WTC11 (cell line): ENCODE measurements around the gene TCF12. TPM values are rescaled to one million over a fixed set of nuclear protein-coding genes. Genes with fewer than 3 reads are reported as not detected.
A peak's percentile ranks its signal among the peaks of the same experiment; 100 is the strongest.

Experiments
- ATAC-seq: fragments of 200-7000 bp; cut with Tn5 transposase; 2 replicates; pipeline ENCODE4 v1.10.0; 2021; ENCODE audit warnings: mild to moderate bottlenecking, moderate library complexity
- CTCF ChIA-PET: fragments of 300-600 bp; sonication (Branson Sonifier 250); formaldehyde crosslinking; loops from one replicate; lab custom pipeline; 2021; ENCODE audit warnings: antibody characterized with exemption; lab: Charles Lee
- POLR2A ChIA-PET: fragments of 350-600 bp; sonication (Branson Sonifier 250); formaldehyde crosslinking; loops from one replicate; lab custom pipeline; 2021; ENCODE audit warnings: antibody characterized with exemption; lab: Charles Lee
- DNase-seq: peaks from one replicate; pipeline ENCODE4 v3.0.0; 2021; ENCODE audit warnings: low spot score
- H3K27ac Mint-ChIP-seq: 2 replicates; pipeline ENCODE4 v1.8.0; 2021; ENCODE audit warnings: mixed read lengths
- H3K27me3 Mint-ChIP-seq: 2 replicates; pipeline ENCODE4 v1.8.0; 2021; ENCODE audit warnings: low read depth, mild to moderate bottlenecking, moderate library complexity, mixed read lengths
- H3K36me3 Mint-ChIP-seq: 2 replicates; pipeline ENCODE4 v1.8.0; 2021; ENCODE audit warnings: mixed read lengths
- H3K4me1 Mint-ChIP-seq: 2 replicates; pipeline ENCODE4 v1.8.0; 2022; ENCODE audit warnings: mixed read lengths
- H3K4me3 Mint-ChIP-seq: 2 replicates; pipeline ENCODE4 v1.8.0; 2021; ENCODE audit warnings: mild to moderate bottlenecking, moderate library complexity, mixed read lengths
- H3K9me3 Mint-ChIP-seq: 2 replicates; pipeline ENCODE4 v1.8.0; 2021; ENCODE audit warnings: mixed read lengths
- CREB1 ChIP-seq: sonication (generic); formaldehyde crosslinking; IDR thresholded peaks from 2 replicates; pipeline ENCODE4 v1.8.0; 2023; ENCODE audit warnings: mild to moderate bottlenecking, missing genetic modification reagents
- FOXK1 ChIP-seq: sonication (generic); formaldehyde crosslinking; IDR thresholded peaks from 2 replicates; pipeline ENCODE4 v1.8.0; 2022; ENCODE audit warnings: mild to moderate bottlenecking, moderate library complexity, missing genetic modification reagents
- GABPB1 ChIP-seq: sonication (generic); formaldehyde crosslinking; IDR thresholded peaks from 2 replicates; pipeline ENCODE4 v1.8.1; 2023; ENCODE audit warnings: mild to moderate bottlenecking, missing genetic modification reagents
- JUN ChIP-seq: sonication (generic); formaldehyde crosslinking; IDR thresholded peaks from 2 replicates; pipeline ENCODE4 v1.8.0; 2023; ENCODE audit warnings: mild to moderate bottlenecking, missing genetic modification reagents
- MXD4 ChIP-seq: fragments of 250-450 bp; sonication (Bioruptor Pico); IDR thresholded peaks from 2 replicates; pipeline ENCODE4 v1.8.0; 2021; ENCODE audit warnings: mild to moderate bottlenecking, moderate library complexity, borderline replicate concordance
- MYBL2 ChIP-seq: sonication (generic); formaldehyde crosslinking; IDR thresholded peaks from 2 replicates; pipeline ENCODE4 v1.8.1; 2023; ENCODE audit warnings: mild to moderate bottlenecking, moderate library complexity, missing genetic modification reagents
- TEAD1 ChIP-seq: sonication (generic); formaldehyde crosslinking; IDR thresholded peaks from 2 replicates; pipeline ENCODE4 v1.8.0; 2022; ENCODE audit warnings: mild to moderate bottlenecking, missing genetic modification reagents
- ZBTB21 ChIP-seq: sonication (generic); formaldehyde crosslinking; IDR thresholded peaks from 2 replicates; pipeline ENCODE4 v1.8.1; 2023; ENCODE audit warnings: mild to moderate bottlenecking, missing genetic modification reagents, borderline replicate concordance
- ZNF121 ChIP-seq: sonication (generic); formaldehyde crosslinking; IDR thresholded peaks from 2 replicates; pipeline ENCODE4 v1.8.0; 2023; ENCODE audit warnings: missing genetic modification reagents
- ZNF232 ChIP-seq: sonication (generic); formaldehyde crosslinking; IDR thresholded peaks from 2 replicates; pipeline ENCODE4 v1.8.0; 2022; ENCODE audit warnings: mild to moderate bottlenecking, missing genetic modification reagents
- ZNF317 ChIP-seq: sonication (generic); formaldehyde crosslinking; IDR thresholded peaks from 2 replicates; pipeline ENCODE4 v1.8.1; 2023; ENCODE audit warnings: low read depth, mild to moderate bottlenecking, moderate library complexity, missing genetic modification reagents, borderline replicate concordance
- ZNF416 ChIP-seq: fragments of 250-450 bp; sonication (Bioruptor Pico); IDR thresholded peaks from 2 replicates; pipeline ENCODE4 v1.9.0; 2021; ENCODE audit warnings: mild to moderate bottlenecking, inconsistent platforms
- ZNF671 ChIP-seq: fragments of 250-450 bp; sonication (Bioruptor Pico); IDR thresholded peaks from 2 replicates; pipeline ENCODE4 v1.8.0; 2021; ENCODE audit warnings: mild to moderate bottlenecking
- total RNA-seq: library from RNA; stranded (reverse); gene quantifications from 3 replicates; pipeline ENCODE4 v1.2.3, GENCODE V29; 2021
- TF ChIP-seq, protein P1 (sequence below): sonication (generic); formaldehyde crosslinking; IDR thresholded peaks from 2 replicates; pipeline ENCODE4 v1.8.0; 2022; ENCODE audit warnings: mild to moderate bottlenecking, missing genetic modification reagents
- TF ChIP-seq, protein P2 (sequence below): sonication (generic); formaldehyde crosslinking; IDR thresholded peaks from 2 replicates; pipeline ENCODE4 v1.8.1; 2023; ENCODE audit warnings: mild to moderate bottlenecking, missing genetic modification reagents
- TF ChIP-seq, protein P3 (sequence below): sonication (generic); formaldehyde crosslinking; IDR thresholded peaks from 2 replicates; pipeline ENCODE4 v1.8.0; 2023; ENCODE audit warnings: missing genetic modification reagents
- TF ChIP-seq, protein P4 (sequence below): sonication (generic); formaldehyde crosslinking; IDR thresholded peaks from 2 replicates; pipeline ENCODE4 v1.8.1; 2023; ENCODE audit warnings: mild to moderate bottlenecking, missing genetic modification reagents, moderate library complexity
- TF ChIP-seq, protein P5 (sequence below): sonication (generic); formaldehyde crosslinking; IDR thresholded peaks from 2 replicates; pipeline ENCODE4 v1.8.0; 2023; ENCODE audit warnings: missing genetic modification reagents, mild to moderate bottlenecking, borderline replicate concordance
- TF ChIP-seq, protein P6 (sequence below): sonication (generic); formaldehyde crosslinking; IDR thresholded peaks from 2 replicates; pipeline ENCODE4 v1.8.0; 2022; ENCODE audit warnings: mild to moderate bottlenecking, missing genetic modification reagents
- TF ChIP-seq, protein P7 (sequence below): sonication (generic); formaldehyde crosslinking; IDR thresholded peaks from 2 replicates; pipeline ENCODE4 v1.8.1; 2022; ENCODE audit warnings: mild to moderate bottlenecking, moderate library complexity, missing genetic modification reagents
- TF ChIP-seq, protein P8 (sequence below): sonication (generic); formaldehyde crosslinking; IDR thresholded peaks from 2 replicates; pipeline ENCODE4 v1.8.1; 2022; ENCODE audit warnings: low read depth, missing genetic modification reagents, borderline replicate concordance
- TF ChIP-seq, protein P9 (sequence below): sonication (generic); formaldehyde crosslinking; conservative IDR thresholded peaks from 2 replicates; pipeline ENCODE4 v1.8.1; 2022; ENCODE audit warnings: mild to moderate bottlenecking, missing genetic modification reagents

Gene TCF12
- total RNA-seq, 1 experiment from 2014 or later: 73.2 TPM

DNA sequence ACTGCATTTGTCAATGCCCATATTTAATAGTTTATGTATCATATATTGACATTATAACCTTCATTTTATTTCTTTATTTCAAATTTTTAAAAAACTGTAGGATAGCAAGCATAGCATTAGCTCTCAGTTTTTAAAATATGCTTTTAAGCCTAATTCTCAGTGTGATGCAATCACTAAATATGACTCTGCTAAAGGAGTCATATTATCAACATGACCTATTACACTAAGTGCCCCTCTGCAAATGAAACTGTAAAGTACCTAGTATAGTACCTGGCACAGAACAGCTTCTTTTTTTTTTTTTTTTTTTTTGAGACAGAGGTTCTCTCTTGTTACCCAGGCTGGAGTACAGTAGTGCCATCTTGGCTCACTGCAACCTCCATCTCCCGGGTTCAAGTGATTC lies 278.4 kb downstream of the TCF12 start (continued):
- TF ChIP-seq, protein P1, sequence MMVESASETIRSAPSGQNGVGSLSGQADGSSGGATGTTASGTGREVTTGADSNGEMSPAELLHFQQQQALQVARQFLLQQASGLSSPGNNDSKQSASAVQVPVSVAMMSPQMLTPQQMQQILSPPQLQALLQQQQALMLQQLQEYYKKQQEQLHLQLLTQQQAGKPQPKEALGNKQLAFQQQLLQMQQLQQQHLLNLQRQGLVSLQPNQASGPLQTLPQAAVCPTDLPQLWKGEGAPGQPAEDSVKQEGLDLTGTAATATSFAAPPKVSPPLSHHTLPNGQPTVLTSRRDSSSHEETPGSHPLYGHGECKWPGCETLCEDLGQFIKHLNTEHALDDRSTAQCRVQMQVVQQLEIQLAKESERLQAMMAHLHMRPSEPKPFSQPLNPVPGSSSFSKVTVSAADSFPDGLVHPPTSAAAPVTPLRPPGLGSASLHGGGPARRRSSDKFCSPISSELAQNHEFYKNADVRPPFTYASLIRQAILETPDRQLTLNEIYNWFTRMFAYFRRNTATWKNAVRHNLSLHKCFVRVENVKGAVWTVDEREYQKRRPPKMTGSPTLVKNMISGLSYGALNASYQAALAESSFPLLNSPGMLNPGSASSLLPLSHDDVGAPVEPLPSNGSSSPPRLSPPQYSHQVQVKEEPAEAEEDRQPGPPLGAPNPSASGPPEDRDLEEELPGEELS (CRISPR knock-in tag): no peak
- TF ChIP-seq TEAD1 (CRISPR knock-in tag): no peak
- TF ChIP-seq, protein P2, sequence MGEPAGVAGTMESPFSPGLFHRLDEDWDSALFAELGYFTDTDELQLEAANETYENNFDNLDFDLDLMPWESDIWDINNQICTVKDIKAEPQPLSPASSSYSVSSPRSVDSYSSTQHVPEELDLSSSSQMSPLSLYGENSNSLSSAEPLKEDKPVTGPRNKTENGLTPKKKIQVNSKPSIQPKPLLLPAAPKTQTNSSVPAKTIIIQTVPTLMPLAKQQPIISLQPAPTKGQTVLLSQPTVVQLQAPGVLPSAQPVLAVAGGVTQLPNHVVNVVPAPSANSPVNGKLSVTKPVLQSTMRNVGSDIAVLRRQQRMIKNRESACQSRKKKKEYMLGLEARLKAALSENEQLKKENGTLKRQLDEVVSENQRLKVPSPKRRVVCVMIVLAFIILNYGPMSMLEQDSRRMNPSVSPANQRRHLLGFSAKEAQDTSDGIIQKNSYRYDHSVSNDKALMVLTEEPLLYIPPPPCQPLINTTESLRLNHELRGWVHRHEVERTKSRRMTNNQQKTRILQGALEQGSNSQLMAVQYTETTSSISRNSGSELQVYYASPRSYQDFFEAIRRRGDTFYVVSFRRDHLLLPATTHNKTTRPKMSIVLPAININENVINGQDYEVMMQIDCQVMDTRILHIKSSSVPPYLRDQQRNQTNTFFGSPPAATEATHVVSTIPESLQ (CRISPR knock-in tag): no peak
- no peak for TF ChIP-seq ZNF416 (CRISPR knock-in tag)

DNA sequence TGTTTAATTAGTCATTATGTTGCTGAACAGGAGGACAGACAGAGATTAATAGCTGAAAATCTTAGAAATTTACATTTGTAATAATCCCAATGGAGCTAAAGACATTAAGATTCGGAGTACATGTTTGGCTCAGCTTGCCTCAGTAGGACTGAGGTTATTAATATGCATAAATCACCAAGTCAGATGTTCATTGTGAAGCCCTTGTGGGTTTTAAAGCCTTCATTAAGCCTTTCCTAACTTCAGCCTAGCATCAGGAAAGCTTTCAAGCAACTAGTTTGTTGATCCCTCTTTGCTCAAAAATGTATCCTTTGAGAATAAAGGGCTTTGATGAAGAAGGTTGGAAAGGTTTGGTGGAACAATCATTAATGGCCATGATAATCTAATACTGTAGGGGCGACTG lies 279.7 kb downstream of the TCF12 start:
- Mint-ChIP-seq H3K27me3 (no peaks in the 10 kb centered on the region), H3K9me3 (no peaks in the 10 kb centered on the region), H3K27ac (peak overlapping the region; percentile 100), H3K4me3 (peak overlapping the region; percentile 54), H3K4me1 (peaks cover 71% of the 10 kb centered on the region), H3K36me3 (peaks cover 4% of the 10 kb centered on the region; the same call in 1 of the 2 replicates)
- TF ChIP-seq MYBL2 (CRISPR knock-in tag) (no peak), ZBTB21 (CRISPR knock-in tag) (no peak), ZNF416 (CRISPR knock-in tag) (no peak), CREB1 (CRISPR knock-in tag) (no peak), ZNF121 (CRISPR knock-in tag) (no peak), JUN (CRISPR knock-in tag) (no peak), ZNF317 (CRISPR knock-in tag) (no peak), TEAD1 (CRISPR knock-in tag) (no peak), MXD4 (CRISPR knock-in tag) (no peak), ZNF671 (CRISPR knock-in tag) (no peak), GABPB1 (no peak), ZNF232 (CRISPR knock-in tag) (no peak), FOXK1 (CRISPR knock-in tag) (no peak)
- TF ChIP-seq, protein P3, sequence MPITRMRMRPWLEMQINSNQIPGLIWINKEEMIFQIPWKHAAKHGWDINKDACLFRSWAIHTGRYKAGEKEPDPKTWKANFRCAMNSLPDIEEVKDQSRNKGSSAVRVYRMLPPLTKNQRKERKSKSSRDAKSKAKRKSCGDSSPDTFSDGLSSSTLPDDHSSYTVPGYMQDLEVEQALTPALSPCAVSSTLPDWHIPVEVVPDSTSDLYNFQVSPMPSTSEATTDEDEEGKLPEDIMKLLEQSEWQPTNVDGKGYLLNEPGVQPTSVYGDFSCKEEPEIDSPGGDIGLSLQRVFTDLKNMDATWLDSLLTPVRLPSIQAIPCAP (CRISPR knock-in tag): no peak
- TF ChIP-seq, protein P4, sequence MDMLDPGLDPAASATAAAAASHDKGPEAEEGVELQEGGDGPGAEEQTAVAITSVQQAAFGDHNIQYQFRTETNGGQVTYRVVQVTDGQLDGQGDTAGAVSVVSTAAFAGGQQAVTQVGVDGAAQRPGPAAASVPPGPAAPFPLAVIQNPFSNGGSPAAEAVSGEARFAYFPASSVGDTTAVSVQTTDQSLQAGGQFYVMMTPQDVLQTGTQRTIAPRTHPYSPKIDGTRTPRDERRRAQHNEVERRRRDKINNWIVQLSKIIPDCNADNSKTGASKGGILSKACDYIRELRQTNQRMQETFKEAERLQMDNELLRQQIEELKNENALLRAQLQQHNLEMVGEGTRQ (CRISPR knock-in tag): no peak
- TF ChIP-seq, protein P5, sequence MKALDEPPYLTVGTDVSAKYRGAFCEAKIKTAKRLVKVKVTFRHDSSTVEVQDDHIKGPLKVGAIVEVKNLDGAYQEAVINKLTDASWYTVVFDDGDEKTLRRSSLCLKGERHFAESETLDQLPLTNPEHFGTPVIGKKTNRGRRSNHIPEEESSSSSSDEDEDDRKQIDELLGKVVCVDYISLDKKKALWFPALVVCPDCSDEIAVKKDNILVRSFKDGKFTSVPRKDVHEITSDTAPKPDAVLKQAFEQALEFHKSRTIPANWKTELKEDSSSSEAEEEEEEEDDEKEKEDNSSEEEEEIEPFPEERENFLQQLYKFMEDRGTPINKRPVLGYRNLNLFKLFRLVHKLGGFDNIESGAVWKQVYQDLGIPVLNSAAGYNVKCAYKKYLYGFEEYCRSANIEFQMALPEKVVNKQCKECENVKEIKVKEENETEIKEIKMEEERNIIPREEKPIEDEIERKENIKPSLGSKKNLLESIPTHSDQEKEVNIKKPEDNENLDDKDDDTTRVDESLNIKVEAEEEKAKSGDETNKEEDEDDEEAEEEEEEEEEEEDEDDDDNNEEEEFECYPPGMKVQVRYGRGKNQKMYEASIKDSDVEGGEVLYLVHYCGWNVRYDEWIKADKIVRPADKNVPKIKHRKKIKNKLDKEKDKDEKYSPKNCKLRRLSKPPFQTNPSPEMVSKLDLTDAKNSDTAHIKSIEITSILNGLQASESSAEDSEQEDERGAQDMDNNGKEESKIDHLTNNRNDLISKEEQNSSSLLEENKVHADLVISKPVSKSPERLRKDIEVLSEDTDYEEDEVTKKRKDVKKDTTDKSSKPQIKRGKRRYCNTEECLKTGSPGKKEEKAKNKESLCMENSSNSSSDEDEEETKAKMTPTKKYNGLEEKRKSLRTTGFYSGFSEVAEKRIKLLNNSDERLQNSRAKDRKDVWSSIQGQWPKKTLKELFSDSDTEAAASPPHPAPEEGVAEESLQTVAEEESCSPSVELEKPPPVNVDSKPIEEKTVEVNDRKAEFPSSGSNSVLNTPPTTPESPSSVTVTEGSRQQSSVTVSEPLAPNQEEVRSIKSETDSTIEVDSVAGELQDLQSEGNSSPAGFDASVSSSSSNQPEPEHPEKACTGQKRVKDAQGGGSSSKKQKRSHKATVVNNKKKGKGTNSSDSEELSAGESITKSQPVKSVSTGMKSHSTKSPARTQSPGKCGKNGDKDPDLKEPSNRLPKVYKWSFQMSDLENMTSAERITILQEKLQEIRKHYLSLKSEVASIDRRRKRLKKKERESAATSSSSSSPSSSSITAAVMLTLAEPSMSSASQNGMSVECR (CRISPR knock-in tag): no peak
- TF ChIP-seq, protein P6, sequence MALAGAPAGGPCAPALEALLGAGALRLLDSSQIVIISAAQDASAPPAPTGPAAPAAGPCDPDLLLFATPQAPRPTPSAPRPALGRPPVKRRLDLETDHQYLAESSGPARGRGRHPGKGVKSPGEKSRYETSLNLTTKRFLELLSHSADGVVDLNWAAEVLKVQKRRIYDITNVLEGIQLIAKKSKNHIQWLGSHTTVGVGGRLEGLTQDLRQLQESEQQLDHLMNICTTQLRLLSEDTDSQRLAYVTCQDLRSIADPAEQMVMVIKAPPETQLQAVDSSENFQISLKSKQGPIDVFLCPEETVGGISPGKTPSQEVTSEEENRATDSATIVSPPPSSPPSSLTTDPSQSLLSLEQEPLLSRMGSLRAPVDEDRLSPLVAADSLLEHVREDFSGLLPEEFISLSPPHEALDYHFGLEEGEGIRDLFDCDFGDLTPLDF (CRISPR knock-in tag): no peak
- TF ChIP-seq, protein P7, sequence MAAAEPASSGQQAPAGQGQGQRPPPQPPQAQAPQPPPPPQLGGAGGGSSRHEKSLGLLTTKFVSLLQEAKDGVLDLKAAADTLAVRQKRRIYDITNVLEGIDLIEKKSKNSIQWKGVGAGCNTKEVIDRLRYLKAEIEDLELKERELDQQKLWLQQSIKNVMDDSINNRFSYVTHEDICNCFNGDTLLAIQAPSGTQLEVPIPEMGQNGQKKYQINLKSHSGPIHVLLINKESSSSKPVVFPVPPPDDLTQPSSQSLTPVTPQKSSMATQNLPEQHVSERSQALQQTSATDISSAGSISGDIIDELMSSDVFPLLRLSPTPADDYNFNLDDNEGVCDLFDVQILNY: no peak
- TF ChIP-seq, protein P8, sequence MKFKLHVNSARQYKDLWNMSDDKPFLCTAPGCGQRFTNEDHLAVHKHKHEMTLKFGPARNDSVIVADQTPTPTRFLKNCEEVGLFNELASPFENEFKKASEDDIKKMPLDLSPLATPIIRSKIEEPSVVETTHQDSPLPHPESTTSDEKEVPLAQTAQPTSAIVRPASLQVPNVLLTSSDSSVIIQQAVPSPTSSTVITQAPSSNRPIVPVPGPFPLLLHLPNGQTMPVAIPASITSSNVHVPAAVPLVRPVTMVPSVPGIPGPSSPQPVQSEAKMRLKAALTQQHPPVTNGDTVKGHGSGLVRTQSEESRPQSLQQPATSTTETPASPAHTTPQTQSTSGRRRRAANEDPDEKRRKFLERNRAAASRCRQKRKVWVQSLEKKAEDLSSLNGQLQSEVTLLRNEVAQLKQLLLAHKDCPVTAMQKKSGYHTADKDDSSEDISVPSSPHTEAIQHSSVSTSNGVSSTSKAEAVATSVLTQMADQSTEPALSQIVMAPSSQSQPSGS (CRISPR knock-in tag): no peak
- TF ChIP-seq, protein P9, sequence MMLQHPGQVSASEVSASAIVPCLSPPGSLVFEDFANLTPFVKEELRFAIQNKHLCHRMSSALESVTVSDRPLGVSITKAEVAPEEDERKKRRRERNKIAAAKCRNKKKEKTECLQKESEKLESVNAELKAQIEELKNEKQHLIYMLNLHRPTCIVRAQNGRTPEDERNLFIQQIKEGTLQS: no peak
- ATAC-seq (no peak), DNase-seq (no peak)
- ChIA-PET POLR2A (no interaction called here), CTCF (interaction anchor here (0.9 to 3.3 kb wide), 6 partner anchors 21 to 328 kb away, joined by 3 to 17 read pairs (median 4); no protein-coding TSS in a partner anchor)
